Activated gamma-delta T cell (primary cell): Measurements from ENCODE around the gene LINGO1.

Source experiments
- DNase-seq: peaks from one replicate; lab custom pipeline; 2025; lab: John Stamatoyannopoulos, UW

The LINGO1 gene

DNA sequence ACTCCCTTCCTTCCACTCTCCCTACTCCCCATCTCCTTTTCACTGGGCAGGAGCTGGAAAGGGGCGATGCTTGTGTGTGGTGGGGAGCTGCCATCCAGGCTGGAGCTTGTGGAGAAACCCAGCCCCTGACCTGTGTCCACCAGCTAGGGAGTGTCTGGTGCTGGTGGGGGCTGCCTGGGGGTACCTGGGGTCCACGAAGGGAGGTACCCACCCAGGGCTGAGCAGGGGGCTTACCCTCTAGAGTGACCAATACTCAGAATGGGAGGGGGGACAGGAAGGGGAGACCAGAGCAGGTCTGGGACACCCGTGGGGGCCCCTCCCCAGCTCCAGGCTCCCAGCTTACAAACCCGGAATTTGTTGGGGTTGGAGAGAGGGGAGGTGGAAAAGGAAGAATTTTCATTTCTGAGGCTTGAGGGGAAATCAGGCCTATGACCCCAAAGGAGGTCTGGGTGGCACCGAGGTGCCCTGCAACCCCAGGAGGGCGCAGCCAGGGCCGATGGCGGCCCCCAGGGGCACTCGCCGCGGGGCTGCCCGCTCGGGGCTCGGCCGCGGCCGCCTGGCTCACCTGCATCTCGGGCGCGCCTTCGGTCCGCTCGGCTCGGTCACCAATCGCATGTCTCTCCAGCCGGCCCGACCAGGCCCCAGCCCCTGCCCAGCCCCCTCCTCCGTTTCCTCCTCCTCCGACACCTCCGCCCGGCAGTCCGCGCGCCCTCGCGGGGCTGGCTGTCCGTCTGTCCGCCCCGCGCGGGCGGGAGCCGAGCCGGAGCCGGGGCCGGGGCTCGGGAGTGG lies 773 bp downstream of the LINGO1 start:
- no peak for DNase-seq

DNA sequence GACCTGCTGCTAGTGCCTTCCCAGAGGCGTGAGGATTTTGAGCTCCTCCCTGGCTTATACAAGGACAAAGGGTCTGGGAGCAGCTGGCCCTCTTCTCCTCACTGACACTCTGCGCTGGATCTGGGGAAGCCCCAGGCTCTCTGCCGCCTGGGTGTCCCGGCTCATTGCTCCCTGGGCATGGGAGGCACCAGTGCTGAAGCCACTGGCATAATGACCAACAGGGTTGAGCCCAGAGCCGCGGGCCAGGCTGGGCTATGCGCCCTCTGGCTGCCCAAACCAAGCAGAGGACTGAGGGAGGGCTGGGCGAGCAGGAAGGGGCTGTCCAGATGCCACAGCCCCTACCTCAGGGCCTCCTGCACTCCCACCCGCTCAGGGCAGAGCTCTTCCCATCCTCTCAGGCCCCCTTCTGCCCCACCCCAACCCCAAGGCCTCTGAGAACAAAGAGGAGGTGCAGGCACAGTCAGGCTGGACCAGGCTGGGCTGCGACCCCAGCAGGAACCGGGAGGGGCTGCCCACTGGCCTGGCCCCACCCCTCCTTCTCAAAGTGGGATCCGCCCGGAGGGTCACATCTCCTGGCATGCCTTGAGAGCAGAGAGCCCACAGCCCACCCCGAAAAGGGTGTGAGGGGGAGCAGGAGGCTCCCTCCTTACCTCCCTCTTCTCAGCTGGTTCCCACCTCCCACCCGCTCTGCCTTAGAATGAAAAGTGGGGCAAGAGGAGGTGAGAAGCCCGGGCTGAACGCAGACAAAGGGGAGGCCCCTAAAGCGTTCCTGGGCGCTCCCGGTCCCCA lies 1.6 kb downstream of the LINGO1 start:
- no peak for DNase-seq

DNA sequence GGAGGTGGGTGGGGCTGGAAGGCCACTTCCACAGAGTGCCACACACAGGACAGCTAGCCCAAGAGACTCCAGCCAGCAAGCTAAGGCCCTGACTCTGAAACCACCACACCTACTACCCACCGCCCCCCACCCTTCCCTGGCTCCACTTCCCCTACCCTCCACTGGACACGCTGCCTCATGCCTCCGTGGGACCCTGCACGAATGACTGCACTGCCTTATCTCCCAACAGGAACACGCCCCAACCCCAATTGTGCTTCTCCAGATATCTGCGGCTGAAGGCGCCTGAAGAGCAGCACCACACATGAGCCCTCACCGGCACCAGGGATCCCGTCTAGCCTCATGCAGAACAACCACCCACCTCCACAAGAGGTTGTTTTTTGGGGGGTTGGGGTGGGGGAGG lies 2.7 kb downstream of the LINGO1 start:
- DNase-seq, result no peak

DNA sequence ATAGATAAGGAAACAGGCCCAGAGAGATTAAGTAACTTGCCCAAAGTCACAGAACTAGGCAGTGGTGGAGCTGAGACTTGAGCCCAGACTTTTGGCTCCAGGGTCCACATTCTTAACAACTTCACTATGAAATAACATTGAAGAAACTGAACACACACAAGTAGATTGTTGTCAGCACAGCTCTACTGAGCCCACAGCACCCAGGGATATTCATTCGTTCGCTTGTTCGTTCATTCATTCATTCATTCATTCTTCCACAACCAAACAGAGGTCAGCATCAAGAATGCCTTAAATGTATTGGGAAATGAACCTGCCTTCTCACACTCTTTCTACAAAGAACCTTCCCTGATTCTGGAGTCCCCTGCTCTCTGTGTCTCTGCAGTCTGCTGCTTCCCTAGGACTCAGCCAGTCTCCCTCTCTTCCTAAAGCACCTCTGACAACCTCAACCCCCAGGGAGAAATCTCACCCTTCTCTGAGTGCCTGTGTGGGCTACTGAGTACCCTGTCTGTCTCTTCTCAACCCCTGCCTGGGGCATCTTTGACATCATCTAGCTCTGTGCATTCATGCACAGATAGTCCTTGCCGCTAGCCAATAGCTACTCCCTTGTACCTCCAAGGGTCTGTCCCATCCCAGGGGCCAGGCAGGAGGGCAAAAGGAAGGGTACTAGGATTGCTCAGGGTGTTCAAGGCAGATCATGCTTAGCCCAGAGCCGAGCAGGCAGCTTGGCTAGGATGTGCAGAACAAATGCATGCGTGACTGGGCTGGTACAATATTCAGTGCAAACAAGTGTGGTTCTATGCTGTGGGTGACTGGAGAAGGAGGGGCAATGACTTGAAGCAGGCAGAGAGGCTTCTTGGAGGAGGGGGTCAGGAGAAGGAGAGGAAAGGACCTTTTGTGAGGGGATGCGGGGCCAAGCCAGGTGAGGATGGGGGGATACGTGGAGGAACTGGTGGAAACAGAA lies 3.4 kb downstream of the LINGO1 start:
- no peak for DNase-seq

DNA sequence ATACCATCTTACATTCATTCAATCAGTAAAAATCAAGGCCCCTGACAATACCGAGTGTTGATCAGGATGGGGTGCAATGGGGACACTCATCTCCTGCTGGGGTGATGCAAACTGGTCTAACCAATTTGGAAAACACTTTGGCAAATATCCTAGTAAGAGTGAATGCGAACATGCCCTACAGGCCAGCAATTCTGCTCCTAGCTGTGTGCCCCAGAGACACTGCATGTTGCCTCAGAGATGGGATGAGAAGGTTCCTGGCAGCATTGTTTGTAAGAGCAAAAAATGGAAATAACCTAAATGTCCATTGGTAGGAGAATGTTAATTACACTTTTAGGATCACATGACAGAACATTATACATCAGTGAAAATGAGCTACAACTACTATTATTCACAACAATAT lies 4.7 kb downstream of the LINGO1 start:
- no peak for DNase-seq

DNA sequence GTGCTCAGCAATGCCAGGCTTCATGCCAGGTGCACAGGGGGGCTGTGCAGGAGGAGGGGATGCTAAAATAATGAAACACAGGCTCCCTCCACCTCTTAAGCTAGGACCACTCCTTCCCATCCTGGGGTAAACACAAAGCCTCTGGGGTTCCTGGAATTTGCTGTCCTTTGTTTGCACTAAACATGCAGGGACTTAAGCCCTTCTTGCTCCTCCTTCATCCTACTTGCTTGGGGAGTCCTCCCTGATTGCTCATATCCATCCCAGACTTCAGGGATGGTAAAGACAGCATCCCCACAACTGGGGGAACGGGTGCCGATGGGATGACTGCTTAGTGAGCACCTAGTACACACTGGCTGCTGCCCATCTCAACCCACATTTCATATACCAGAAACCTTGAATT lies 5.1 kb downstream of the LINGO1 start:
- no peak for DNase-seq

DNA sequence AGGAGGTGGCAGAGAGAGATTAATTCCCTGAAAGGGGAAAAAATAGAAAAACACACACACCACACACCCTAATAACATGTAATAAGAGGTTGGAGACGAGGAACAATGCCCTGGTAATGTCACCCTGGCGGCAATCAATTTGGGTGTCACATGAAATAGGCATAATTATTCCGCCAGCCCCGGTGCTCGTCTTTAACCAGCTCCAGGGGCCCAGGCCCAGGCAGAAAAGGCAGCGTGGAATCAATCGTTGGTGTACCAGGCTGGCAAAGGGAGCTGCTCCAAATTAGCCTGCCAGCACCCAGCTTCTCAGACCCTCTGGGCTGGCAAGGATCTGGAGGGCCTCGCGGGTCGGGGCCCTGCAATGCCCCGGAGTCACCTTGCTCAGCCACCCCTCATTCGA lies 5.6 kb downstream of the LINGO1 start:
- no peak for DNase-seq

DNA sequence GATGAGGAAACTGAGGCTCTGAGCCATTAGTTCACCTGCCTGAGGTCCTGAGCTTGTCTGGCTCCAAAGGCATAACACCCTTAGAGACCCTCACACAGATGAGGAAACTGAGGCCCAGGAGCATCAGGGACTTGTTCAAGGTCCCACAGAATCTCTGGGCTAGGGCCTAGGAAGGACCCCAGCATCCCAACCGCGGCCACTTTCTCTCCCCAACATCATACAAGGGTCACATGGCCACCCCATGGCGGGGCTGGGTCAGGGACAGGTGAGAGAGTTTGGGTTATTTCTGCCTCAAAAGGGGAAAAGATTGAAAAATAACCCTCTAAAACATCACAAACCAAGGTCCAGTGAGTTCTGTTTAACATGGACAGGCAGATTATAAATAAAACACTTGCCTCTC lies 6.7 kb downstream of the LINGO1 start:
- no peak for DNase-seq

DNA sequence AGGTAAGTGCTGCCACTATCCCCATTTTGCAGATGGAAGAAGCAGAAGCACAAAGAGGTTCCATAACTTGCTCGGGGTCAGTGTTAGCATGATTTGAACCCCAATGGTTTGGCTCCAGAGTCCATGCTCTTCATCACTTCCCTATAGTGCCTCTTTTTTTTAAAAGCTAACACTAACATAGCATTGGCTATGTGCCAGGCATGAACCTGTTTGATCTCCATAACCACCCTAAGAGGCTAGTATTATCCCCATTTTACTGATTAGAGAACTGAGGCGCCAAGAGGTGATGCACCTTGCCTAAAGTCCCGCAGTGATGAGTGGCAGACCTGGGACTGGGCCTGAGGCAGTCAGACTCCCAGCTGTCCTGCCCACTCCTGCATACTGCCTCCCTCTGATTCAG lies 7.3 kb downstream of the LINGO1 start:
- no peak for DNase-seq

DNA sequence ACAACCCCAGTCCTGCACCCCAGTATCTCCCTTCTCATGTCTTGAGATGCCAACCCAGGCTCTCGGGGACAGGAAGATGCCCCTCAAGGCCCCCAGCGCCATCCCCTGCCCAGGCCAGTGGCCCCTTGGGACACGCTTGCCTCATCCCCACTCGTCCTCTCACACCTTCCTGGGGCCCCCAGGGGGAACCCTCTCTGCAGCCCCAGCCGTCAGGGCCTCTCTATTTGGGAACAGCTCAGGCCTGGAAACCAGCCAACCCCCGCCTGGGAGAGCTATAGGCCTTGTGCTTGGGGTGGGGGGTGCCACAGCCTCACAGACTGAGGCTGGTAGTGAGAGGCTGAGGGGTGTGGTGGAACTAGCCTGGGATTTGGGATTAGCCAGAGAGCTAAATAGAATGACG lies 7.8 kb downstream of the LINGO1 start:
- no peak for DNase-seq

DNA sequence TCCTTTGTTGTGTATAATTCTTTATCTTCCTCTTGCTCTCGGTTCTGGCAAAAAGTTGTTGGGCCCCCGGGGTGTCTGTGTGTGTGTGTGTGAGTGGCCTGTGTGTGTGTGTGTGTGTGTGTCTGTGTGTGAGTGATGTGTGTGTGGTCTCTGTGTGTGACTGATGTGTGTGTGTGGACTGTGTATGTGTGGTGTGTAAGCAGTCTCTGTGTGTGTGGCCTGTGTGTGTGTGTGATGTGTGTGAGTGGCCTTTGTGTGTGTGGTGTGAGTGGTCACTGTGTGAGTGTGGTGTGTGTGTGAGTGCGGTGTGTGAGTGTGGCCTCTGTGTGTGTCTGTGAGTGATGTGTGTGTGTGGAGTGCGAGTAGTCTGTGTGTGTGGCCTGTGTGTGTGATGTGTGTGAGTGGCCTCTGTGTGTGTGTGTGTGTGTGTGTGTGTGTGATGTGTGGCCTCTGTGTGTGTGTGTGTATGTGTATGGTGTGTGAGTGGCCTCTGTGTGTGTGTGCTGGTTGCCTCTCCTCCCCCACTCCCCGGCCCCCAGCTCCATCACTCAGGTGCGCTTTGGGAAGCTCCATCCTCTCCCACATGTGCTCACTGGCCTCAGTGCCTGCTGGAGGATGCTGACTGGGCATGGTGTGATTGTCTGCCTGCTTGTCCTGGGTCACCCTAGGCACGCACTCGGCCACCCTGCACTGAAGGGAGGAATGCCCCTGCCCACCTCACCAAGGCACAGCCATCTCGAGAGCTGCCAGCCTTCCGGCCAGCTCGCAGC lies 8.8 kb downstream of the LINGO1 start:
- DNase-seq, result no peak

DNA sequence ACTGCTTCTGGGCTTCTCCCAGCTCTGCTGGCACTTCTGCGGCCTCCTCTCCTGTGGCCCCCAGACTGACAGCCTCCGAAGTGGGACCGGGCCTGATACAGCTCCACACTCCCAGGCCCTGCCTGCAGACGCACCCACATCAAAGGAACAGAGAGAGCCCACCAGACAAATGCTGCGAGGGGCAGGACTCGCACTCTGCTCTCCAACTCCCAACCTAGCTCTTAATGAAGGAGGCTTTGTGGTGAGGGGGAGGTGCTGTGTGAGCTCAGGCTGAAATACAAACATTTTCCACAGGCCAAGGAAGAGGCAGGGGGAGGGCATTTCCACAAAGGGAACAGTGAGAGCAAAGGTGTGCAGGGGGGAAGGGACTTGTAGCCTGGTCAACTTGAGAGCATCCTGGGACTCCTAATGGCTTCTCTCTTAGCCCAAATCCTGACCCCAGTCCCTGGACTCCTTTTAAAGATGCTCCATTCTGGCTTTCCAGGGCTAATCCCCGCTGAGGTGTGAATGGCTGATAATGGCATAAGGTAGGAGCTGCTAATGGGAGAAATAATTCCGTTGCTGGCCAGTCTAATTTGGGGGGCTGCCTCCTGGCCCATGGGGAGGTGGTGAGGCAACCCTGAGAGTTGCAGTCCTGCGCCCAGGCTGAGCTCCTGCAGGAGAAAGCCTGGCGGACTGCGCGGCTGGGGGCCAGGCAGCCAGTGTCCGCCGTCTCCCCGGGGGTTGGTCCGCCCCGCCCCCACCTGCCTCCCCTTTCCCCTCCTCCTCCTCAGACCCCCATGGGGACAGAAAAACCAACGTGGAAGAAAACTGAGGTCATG lies 9.6 kb downstream of the LINGO1 start:
- DNase-seq, result no peak

DNA sequence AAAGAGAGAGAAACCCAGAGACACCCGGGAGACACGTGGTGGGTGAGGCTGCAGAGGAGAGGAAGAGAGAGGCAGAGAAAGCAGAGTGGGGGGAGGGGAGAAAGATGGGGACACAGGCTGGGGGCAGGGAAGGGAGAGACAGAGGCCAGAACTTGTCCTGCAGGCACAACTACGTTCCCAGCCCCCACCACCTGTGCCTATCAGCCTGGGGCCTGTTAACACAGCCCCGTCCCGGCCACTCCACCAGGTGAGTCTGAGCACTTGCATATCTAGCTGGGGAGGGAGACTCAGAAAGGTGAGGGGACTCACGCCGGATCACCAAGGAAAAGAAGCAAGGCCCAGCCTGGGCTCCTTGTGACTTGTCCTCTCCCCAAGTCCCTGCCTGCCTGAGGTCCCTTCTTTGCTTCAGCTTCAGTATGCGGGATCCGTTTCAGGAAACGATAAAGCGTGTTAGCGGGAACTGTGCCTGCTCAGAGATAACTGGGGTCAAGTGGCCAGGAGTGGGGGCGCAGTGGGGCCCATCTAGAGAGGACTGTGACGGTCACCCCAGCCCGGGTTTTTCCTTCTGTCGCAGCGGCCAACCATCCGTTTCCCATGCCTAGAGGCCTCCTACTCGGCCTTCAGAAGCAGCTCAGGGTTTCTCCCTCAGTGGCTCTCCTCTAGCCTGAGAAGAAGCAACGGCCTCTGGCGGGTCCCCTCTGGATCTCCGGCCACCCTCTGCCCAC lies 10.3 kb downstream of the LINGO1 start:
- DNase-seq, result no peak

DNA sequence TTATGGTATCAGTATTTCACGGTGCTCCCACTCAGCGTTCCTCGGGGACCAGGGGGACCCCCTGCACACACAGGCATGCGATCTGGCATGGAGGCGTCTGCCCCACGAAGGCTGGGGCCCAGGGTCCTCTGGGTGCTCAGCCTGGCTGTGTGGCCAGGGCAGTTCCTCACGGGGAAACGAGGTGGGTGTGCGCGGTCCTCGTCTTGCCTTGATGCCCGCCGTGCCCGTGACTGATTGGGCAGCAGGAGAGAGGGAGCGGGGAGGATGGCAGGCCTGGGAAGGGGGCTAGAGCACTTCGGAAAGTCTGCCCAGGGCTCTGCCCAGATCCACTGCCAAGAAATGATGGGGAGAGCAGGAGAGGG lies 10.9 kb downstream of the LINGO1 start:
- no peak for DNase-seq

DNA sequence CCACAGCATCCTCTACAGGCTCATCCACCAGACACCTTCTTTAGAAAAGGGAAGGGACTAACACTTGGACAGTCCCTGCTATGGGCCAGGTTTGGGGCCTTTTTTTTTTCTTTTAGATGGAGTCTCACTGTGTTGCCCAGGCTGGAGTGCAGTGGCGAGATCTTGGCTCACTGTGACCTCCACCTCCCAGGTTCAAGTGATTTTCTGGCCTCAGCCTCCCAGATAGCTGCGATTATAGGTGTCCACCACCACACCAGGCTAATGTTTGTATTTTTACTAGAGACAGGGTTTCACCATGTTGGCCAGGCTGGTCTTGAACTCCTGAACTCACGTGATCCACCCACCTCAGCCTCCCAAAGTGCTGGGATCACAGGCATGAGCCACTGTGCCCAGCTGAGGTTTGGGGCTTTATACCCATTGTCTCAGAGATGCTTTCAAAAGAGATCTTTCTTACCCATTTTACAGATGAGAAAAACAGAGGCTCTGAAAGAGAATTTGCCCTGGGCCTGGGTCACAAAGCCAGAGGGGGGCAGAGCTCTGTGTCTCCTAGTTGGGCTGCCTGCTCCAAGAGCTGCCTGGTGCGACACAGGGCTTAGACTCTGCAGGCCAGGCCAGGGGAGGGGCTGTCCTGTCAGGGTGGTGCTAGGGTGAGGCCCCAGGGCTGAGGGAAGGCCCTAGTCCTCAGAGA lies 11.6 kb downstream of the LINGO1 start:
- DNase-seq, result no peak

DNA sequence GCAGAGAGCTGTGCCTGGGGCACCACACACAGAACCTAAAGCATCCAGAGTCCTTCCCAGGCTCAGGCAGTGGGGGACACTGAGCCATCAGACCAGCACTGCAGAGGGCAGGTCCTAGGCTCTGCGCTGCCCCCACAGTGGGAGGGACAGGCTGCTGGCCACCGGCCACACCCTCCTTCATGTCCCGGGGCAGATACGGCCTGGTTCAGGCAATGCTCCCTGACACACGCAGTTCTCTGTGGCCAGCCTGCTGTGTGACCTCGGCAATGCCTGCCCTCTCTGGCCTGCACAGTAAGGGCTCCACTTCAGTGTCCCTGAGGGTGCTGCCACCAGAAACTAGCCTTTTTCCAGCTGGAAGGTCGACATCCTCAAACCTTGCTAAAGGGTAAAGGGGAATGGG lies 12.4 kb downstream of the LINGO1 start:
- no peak for DNase-seq

DNA sequence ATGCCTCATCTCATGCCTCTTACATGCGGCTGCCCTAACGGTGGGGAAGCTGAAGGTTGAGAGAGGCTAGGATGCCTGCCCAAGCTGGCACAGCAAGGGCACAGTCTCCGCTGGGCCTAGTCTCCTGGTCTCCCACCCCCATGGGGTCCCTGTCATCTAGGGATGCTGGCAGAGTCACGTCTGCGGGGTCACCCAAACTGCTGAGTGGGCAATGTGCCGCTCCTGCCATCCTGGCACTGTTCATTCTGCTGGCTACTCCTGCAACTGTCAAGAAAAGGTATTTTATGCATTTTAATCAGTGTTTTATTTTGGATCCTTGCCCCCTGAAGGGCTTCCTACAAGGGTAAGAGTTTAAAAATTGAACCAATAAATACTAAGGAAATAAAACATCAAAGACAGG lies 12.8 kb downstream of the LINGO1 start:
- no peak for DNase-seq

DNA sequence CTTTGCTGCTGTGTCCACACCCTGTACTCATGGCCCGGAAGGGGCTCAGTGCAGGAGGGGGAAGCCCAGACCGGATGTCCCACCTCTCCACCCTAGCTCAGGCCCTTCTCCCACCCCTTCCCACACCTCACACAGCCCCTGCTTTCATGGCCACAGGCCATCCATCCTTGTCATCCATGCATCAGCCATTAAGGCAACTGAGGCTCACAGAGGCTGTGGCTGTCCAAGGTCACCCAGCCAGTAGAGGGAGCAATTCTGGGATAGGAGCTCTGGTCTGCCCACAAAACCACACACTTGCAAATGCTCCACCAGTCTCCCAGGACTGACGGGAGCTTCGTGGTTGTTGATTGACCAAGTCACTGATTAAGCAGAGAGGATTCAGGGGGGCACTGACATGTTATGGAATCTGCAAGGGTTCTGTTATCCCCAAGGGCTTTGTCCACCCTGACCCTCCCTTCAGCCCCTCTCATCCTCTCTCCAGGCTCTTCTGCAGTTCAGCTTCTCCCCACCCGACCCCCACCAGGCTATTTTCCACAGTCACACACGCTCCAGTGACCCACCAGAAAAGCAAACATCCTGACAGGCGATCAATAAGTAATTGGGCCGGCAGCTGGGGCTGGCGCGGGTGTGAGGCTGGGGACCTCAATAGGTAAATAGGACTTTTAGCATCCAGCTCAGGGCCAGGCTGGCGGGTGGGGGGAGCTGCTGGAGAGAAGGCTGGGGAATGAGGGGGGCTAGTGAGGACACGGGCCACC lies 15.1 kb downstream of the LINGO1 start:
- no peak for DNase-seq

DNA sequence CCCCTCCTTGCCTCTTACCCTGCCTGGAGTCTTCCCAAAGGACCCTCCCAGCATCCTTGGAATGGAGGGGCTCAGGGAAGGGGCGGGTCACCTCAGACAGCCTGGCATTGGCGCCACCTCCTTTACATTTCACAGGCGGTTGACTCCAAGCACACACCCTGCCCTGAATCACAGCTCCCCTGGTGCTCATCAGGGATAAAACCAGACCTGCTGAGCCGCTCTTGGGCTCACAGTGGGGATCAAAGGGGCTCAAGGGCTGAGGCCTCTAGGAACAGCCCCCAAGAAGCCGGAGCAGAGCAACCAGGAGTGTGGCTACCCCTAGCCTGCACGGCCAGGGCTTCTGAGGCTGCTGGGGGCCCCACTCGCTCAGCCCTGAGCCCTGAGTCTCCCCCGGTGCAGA lies 16.6 kb downstream of the LINGO1 start:
- DNase-seq, result no peak
